OCI-LY1 (cell line): ENCODE data around the gene UNC13C.

Experiments used
- H2AFZ ChIP-seq: fragments of 200-600 bp; sonication (generic), shearing (Covaris generic); 2 replicates; pipeline ENCODE4 v1.6.0; 2014; ENCODE audit warnings: antibody characterized with exemption, mild to moderate bottlenecking, low read length
- H3F3A ChIP-seq: fragments of 200-600 bp; sonication (generic), shearing (Covaris generic); 2 replicates; pipeline ENCODE4 v1.6.0; 2014; ENCODE audit warnings: mild to moderate bottlenecking, antibody characterized with exemption, low read length, moderate library complexity; ENCODE audit not compliant: insufficient read depth
- H3K27ac ChIP-seq: fragments of 200-600 bp; sonication (generic); 2 replicates; pipeline ENCODE4 v1.5.1; 2014; ENCODE audit warnings: low read length, mixed run types, mild to moderate bottlenecking, low read depth; ENCODE audit not compliant: poor library complexity, severe bottlenecking
- H3K27me3 ChIP-seq: fragments of 200-600 bp; sonication (generic); 2 replicates; pipeline ENCODE4 v1.6.0; 2014; ENCODE audit warnings: antibody characterized with exemption, mild to moderate bottlenecking, low read length, moderate library complexity; ENCODE audit not compliant: insufficient read depth
- H3K36me3 ChIP-seq: fragments of 200-600 bp; sonication (generic); 2 replicates; pipeline ENCODE4 v1.6.1; 2014; ENCODE audit warnings: mild to moderate bottlenecking, antibody characterized with exemption, low read length, moderate library complexity, mixed read lengths; ENCODE audit not compliant: insufficient read depth
- H3K4me1 ChIP-seq: fragments of 200-600 bp; sonication (generic); 2 replicates; pipeline ENCODE4 v1.5.1; 2014; ENCODE audit warnings: mild to moderate bottlenecking, low read length, moderate library complexity; ENCODE audit not compliant: insufficient read depth, severe bottlenecking
- H3K4me2 ChIP-seq: fragments of 200-600 bp; sonication (generic), shearing (Covaris generic); 2 replicates; pipeline ENCODE4 v1.6.1; 2014; ENCODE audit warnings: low read length
- H3K4me3 ChIP-seq: fragments of 200-600 bp; sonication (generic); 2 replicates; pipeline ENCODE4 v1.5.1; 2014; ENCODE audit warnings: low read length, low read depth, mild to moderate bottlenecking, mixed read lengths; ENCODE audit not compliant: poor library complexity, severe bottlenecking
- H3K79me2 ChIP-seq: fragments of 200-600 bp; shearing (Covaris generic); 2 replicates; pipeline ENCODE4 v1.6.1; 2016; ENCODE audit warnings: mixed run types, low read length, mixed read lengths; ENCODE audit not compliant: insufficient read depth
- H3K9ac ChIP-seq: fragments of 200-600 bp; sonication (generic), shearing (Covaris generic); 2 replicates; pipeline ENCODE4 v1.6.1; 2014; ENCODE audit warnings: mild to moderate bottlenecking, low read length, mixed read lengths
- H3K9me2 ChIP-seq: fragments of 200-600 bp; sonication (generic), shearing (Covaris generic); 2 replicates; pipeline ENCODE4 v1.6.1; 2014; ENCODE audit warnings: low read depth, mild to moderate bottlenecking, low read length, mixed read lengths
- H3K9me3 ChIP-seq: fragments of 200-600 bp; shearing (Covaris generic); 2 replicates; pipeline ENCODE4 v1.6.1; 2014; ENCODE audit warnings: low read length, mixed read lengths
- H4K20me1 ChIP-seq: fragments of 200-600 bp; sonication (generic), shearing (Covaris generic); 2 replicates; pipeline ENCODE4 v1.6.0; 2016; ENCODE audit warnings: mild to moderate bottlenecking, low read length; ENCODE audit not compliant: insufficient read depth
- EZH2 ChIP-seq: fragments of 200-600 bp; sonication (generic), shearing (Covaris generic); IDR thresholded peaks from 2 replicates; pipeline ENCODE4 v1.8.0; 2017; ENCODE audit warnings: borderline replicate concordance, mixed run types, mild to moderate bottlenecking, antibody characterized with exemption, low read length, moderate library complexity, mixed read lengths
- TF ChIP-seq, protein P1 (sequence below): fragments of 200-600 bp; sonication (generic), shearing (Covaris generic); IDR thresholded peaks from 2 replicates; pipeline ENCODE4 v1.5.1; 2017; ENCODE audit warnings: mild to moderate bottlenecking, antibody characterized with exemption, low read length, moderate library complexity, mixed read lengths

The UNC13C gene

DNA sequence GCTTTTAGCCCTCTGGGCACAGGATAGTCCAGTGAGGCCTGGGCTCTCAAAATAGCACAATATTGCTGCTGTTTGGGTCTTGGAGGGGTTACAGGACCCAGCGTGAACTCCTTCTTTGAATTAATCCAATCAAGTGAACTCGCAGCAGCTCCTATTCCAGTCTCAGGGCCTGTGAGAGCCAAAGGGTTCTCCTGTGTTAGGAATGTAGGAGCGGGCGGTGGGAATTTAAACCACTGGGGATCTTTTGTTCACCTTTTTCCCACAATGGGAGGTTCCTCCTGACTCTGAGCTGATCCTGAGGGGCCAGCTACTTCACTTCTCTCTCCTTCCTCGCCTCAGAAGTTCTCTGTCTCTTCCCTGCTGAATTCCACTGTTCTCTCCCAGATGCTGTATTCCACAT, 504.0 kb downstream of the UNC13C start:
- Histone ChIP-seq H3K36me3 (no peaks in the 10 kb centered on the region), H3K4me2 (no peak overlapping the region), H4K20me1 (no peaks in the 10 kb centered on the region), H2AFZ (no peak overlapping the region), H3K79me2 (no peaks in the 10 kb centered on the region), H3K27me3 (no peaks in the 10 kb centered on the region), H3K9me2 (no peaks in the 10 kb centered on the region), H3K4me1 (peaks cover 10% of the 10 kb centered on the region), H3F3A (no peaks in the 10 kb centered on the region), H3K9me3 (no peaks in the 10 kb centered on the region), H3K27ac (no peak overlapping the region), H3K9ac (no peak overlapping the region), H3K4me3 (no peak overlapping the region)
- TF ChIP-seq EZH2: no peak
- TF ChIP-seq, protein P1, sequence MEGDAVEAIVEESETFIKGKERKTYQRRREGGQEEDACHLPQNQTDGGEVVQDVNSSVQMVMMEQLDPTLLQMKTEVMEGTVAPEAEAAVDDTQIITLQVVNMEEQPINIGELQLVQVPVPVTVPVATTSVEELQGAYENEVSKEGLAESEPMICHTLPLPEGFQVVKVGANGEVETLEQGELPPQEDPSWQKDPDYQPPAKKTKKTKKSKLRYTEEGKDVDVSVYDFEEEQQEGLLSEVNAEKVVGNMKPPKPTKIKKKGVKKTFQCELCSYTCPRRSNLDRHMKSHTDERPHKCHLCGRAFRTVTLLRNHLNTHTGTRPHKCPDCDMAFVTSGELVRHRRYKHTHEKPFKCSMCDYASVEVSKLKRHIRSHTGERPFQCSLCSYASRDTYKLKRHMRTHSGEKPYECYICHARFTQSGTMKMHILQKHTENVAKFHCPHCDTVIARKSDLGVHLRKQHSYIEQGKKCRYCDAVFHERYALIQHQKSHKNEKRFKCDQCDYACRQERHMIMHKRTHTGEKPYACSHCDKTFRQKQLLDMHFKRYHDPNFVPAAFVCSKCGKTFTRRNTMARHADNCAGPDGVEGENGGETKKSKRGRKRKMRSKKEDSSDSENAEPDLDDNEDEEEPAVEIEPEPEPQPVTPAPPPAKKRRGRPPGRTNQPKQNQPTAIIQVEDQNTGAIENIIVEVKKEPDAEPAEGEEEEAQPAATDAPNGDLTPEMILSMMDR: no peak

DNA sequence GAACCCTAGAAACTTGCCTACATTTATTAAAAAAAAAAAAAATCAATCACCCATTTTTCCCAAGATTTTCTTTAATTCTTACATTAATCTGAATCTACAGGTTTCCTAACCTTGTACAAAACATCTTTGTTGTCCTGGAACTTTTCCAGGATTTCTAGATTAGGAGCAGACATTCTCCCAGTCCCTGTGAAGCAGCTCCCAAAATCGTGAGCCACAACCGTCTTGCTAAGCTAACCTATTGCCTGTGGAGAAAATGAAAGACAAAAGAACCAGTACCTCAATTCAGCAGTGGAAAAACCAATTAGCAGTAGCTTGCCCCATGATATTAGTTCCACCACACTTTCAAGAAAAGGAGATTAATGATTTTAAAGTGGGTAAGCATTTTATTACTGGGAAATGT, 522.1 kb downstream of the UNC13C start:
- Histone ChIP-seq H3K9me2 (no peaks in the 10 kb centered on the region), H3K79me2 (no peaks in the 10 kb centered on the region), H3K4me2 (no peak overlapping the region), H3K27me3 (no peaks in the 10 kb centered on the region), H3K9me3 (no peaks in the 10 kb centered on the region), H2AFZ (no peak overlapping the region), H3K27ac (no peak overlapping the region), H4K20me1 (no peaks in the 10 kb centered on the region), H3K4me1 (no peaks in the 10 kb centered on the region), H3K36me3 (no peaks in the 10 kb centered on the region), H3K4me3 (no peak overlapping the region), H3F3A (no peaks in the 10 kb centered on the region), H3K9ac (no peak overlapping the region)
- TF ChIP-seq, protein P1: no peak
- TF ChIP-seq EZH2: no peak

DNA sequence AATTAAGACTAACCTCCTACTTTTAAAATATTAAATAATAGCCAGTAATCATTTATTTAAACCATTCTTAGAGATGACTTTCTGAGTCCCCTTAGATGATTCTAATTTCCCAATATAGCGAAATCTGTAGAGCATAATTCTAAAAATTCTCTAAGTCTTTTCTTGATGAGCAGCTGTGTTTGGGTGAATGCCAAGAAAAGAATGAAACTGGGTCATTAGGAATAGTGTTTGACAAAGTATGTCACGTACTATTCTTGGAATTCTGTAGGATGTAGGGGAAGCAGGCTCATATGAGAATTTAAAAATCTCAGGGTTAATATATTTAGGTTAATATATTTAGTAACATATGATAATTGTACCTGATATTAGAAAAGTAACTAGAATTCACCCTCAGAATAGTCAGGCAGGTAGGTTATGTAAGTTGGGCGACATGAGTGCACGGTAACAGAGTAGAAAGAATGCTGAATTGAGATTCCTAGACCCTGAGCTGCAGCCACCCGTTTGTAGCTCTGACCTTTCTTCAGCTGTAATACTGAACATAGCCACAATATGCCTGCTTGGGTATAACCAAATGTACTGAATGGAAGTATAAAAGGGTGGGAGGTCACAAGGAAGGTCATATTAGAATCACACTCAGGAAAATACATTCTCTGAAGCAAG, 524.3 kb downstream of the UNC13C start:
- Histone ChIP-seq H3K4me3 (no peak overlapping the region), H3K4me2 (no peak overlapping the region), H3K9me3 (no peaks in the 10 kb centered on the region), H3K9me2 (no peaks in the 10 kb centered on the region), H3K36me3 (no peaks in the 10 kb centered on the region), H3K79me2 (no peaks in the 10 kb centered on the region), H3K9ac (no peak overlapping the region), H2AFZ (no peak overlapping the region), H3K27ac (no peak overlapping the region), H4K20me1 (no peaks in the 10 kb centered on the region), H3K4me1 (no peaks in the 10 kb centered on the region), H3F3A (no peaks in the 10 kb centered on the region), H3K27me3 (no peaks in the 10 kb centered on the region)
- TF ChIP-seq EZH2: no peak
- TF ChIP-seq, protein P1: no peak
